ENCODE data around the gene ETV6. TPM values are rescaled to one million over a fixed set of nuclear protein-coding genes. Genes with fewer than 3 reads are reported as not detected.

The ETV6 gene
- total RNA-seq, 1 experiment from 2014 or later = 6.4 TPM

DNA sequence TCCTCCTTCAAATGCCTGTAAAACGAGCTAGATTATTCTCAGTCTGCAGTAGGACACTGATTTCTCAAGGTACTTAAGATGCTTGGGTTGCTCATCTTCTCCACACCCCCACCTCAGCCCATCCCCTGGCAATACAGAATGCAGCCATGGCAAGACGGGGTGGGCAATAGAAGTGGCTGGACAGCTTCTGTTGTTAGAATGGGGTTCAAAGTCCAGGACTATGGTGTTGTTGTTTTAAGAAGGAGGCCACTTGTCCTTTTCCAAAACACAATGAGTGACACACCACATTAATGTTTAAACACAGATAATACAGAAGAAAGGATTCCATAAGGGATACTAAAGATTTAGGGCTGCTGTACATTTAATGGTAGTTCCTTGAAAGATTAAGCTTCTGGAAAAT is 232.4 kb downstream of the ETV6 start:
- DNase-seq (ENCODE audit: low read depth, low spot score) = no peak
- in situ Hi-C loops (cut with HindIII; ENCODE audit: low pct_unique_long_range_greater_than_20kb, low sequenced_read_pairs) = no loop called here

- in situ Hi-C loops (cut with HindIII; ENCODE audit: low pct_unique_long_range_greater_than_20kb, low sequenced_read_pairs) = no loop called here
- DNase-seq (ENCODE audit: low read depth, low spot score) = no peak
Observed at GRCh38 chr12:11882301-11883019, 233.0 kb downstream of the ETV6 start.

- in situ Hi-C loops (cut with HindIII; ENCODE audit: low pct_unique_long_range_greater_than_20kb, low sequenced_read_pairs) = no loop called here
- no peak for DNase-seq (ENCODE audit: low read depth, low spot score)
Observed at GRCh38 chr12:11884116-11884515, 234.6 kb downstream of the ETV6 start.

DNA sequence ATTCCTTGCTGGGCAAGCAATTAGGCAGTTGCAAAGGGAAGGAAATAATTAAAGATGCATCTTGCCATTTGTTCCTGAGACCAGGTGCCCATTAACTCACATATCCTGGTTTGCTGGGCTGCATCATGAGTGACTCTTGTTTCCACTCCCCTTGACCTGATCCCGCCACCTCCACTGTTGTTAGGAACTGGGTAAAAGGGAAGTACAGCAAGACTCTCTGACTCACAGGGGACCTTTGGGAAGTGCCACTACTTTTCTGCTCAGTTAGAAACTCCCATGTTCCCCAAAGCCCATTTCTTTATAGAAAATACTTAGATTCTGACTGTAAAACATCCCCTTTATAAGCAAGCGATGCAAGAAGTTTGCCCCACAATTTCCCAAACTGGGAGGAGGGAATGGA is 235.2 kb downstream of the ETV6 start:
- in situ Hi-C loops (cut with HindIII; ENCODE audit: low pct_unique_long_range_greater_than_20kb, low sequenced_read_pairs) = no loop called here
- no peak for DNase-seq (ENCODE audit: low read depth, low spot score)

- in situ Hi-C loops (cut with HindIII; ENCODE audit: low pct_unique_long_range_greater_than_20kb, low sequenced_read_pairs) = no loop called here
- DNase-seq (ENCODE audit: low read depth, low spot score) = no peak
Observed at GRCh38 chr12:11885261-11886038, 236.0 kb downstream of the ETV6 start.

GRCh38 chr12:11886339-11886738 is 236.9 kb downstream of the ETV6 start:
- no peak for DNase-seq (ENCODE audit: low read depth, low spot score)
- in situ Hi-C loops (cut with HindIII; ENCODE audit: low pct_unique_long_range_greater_than_20kb, low sequenced_read_pairs) = no loop called here

DNA sequence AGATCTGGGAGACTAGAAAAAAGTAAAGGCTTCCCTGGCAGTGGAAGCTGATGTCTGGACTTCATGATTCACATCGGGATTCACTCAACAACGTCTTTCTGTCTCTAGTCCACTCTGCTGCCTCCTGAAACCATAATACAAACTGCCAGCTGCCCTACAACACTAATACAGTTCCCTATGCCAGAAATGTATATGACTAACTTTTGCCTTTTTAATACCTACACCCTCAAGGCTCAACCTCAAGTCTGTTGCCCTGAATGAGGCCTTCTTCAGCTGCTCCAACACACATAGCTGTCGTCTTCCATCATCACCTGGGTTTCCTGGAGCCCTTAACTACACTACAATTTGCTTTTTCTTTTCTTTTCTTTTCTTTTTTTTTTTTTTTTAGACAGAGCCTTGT is 238.6 kb downstream of the ETV6 start:
- in situ Hi-C loops (cut with HindIII; ENCODE audit: low pct_unique_long_range_greater_than_20kb, low sequenced_read_pairs) = no loop called here

GRCh38 chr12:11891346-11891745 is 241.9 kb downstream of the ETV6 start:
- in situ Hi-C loops (cut with HindIII; ENCODE audit: low pct_unique_long_range_greater_than_20kb, low sequenced_read_pairs) = no loop called here
- no peak for DNase-seq (ENCODE audit: low read depth, low spot score)

More for the DNA sequence above, 238.6 kb downstream of the ETV6 start:
- no peak for DNase-seq (ENCODE audit: low read depth, low spot score)

DNA sequence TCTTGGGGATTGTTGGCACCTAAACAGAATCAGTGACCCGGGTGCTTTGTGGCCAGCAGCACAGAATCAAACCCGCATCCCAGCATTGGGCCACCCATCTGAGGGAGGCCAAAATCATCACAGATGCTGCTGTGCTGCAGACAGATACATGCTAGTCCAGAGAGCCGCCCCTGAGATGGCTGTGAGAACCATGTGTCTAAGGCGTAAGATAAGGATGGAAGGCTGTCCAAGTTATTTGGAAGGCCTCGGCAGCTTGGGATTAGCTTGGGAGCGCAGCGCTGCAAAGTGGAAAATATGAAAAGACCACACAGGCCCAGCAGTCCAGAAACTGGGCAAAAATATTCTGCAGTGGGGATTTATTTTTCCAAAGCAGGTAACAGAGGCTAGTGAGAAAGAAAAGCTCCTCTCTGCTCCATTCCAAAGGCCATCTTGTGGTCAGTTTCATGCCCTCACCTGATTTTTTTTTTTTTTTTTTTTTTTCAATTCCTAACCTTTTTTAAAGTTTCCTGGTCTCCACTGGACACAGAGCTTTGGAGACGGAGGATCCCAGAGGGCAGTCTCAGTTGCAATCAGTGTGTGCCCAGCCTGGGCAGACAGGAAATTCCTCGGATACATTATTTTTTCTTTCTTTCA is 242.4 kb downstream of the ETV6 start:
- in situ Hi-C loops (cut with HindIII; ENCODE audit: low pct_unique_long_range_greater_than_20kb, low sequenced_read_pairs) = no loop called here
- DNase-seq (ENCODE audit: low read depth, low spot score) = no peak

DNA sequence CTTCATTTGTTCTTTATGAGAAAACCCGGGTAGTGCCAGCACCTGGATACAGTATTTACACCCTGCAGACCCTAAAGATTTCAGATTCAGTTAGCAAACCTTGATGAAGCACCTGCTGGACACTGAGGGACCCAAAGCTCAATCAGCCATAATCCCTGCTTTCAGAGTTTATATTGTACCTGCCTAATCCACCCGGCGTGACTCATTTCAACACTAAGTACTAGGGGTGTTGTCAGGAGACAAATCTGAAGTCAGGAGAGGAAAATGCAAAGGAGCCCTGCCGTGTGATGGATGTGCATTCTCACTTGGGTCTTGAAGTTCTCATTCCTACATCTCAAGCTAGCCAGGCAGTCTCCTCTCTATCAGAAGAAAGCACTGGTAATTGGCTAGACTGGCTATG is 244.5 kb downstream of the ETV6 start:
- no peak for DNase-seq (ENCODE audit: low read depth, low spot score)
- in situ Hi-C loops (cut with HindIII; ENCODE audit: low pct_unique_long_range_greater_than_20kb, low sequenced_read_pairs) = no loop called here

DNA sequence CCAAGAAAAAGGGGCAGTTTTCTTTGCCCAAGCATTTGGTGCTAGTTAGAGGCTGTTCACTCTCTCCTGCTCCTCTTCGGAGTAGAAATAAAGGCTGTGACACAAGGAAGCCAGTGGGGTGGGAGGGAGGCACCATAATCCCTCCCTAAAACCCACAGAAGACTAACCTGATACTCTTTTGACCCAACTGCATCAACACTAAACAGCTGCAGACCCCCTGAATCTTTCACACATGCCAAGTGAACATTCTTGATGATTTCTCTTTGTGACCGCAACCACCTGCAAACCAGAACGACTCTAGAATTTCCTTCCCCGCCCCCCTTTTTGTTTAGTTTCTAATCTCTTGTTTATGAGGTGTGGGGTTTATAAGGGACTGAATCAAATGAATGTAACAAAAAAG is 245.4 kb downstream of the ETV6 start:
- in situ Hi-C loops (cut with HindIII; ENCODE audit: low pct_unique_long_range_greater_than_20kb, low sequenced_read_pairs) = no loop called here

GRCh38 chr12:11895421-11896078 is 246.1 kb downstream of the ETV6 start:
- in situ Hi-C loops (cut with HindIII; ENCODE audit: low pct_unique_long_range_greater_than_20kb, low sequenced_read_pairs) = no loop called here
- DNase-seq (ENCODE audit: low read depth, low spot score) = no peak

More for the DNA sequence above, 245.4 kb downstream of the ETV6 start:
- no peak for DNase-seq (ENCODE audit: low read depth, low spot score)

GRCh38 chr12:11896417-11896929 is 247.0 kb downstream of the ETV6 start:
- in situ Hi-C loops (cut with HindIII; ENCODE audit: low pct_unique_long_range_greater_than_20kb, low sequenced_read_pairs) = no loop called here
- DNase-seq (ENCODE audit: low read depth, low spot score) = no peak

DNA sequence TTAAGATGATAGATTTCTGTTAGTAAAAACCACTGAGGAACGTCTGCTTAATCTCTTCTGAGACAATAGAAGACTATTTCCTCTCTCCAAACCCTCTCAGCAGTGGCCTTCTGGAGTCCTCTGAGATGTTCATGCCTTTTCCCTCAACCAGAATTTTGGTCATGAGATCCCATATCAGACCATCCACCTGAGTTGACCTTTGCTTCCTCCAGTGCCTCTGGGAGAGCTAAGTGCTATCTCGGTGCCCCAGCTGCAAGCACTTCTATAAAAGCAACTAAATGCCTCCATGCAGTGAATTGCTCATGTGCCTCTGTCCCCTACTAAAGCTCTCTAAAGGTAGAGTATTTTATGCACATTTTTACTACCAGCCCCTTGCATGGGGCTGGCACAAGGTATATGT is 248.4 kb downstream of the ETV6 start:
- DNase-seq (ENCODE audit: low read depth, low spot score) = no peak
- in situ Hi-C loops (cut with HindIII; ENCODE audit: low pct_unique_long_range_greater_than_20kb, low sequenced_read_pairs) = no loop called here

GRCh38 chr12:11901701-11902524 is 252.4 kb downstream of the ETV6 start:
- DNase-seq (ENCODE audit: low read depth, low spot score) = no peak
- in situ Hi-C loops (cut with HindIII; ENCODE audit: low pct_unique_long_range_greater_than_20kb, low sequenced_read_pairs) = no loop called here

DNA sequence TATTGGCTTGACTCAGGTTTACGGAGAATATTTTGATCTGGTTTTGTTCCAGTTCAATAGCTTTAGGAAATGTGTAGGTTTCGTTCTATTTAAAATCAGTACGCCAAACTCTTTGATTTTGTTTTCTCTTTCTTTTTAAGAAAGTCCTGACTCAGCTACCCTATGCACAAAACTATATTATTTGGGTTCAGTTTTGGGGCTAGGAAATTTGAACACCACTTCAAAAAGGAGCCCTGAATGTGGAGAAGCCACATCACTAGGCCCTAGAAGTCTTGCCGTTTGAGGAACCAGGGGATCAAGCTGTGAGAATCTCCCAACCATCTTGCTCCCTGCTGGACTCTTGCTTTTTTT is 253.0 kb downstream of the ETV6 start:
- in situ Hi-C loops (cut with HindIII; ENCODE audit: low pct_unique_long_range_greater_than_20kb, low sequenced_read_pairs) = no loop called here
- DNase-seq (ENCODE audit: low read depth, low spot score) = no peak

DNA sequence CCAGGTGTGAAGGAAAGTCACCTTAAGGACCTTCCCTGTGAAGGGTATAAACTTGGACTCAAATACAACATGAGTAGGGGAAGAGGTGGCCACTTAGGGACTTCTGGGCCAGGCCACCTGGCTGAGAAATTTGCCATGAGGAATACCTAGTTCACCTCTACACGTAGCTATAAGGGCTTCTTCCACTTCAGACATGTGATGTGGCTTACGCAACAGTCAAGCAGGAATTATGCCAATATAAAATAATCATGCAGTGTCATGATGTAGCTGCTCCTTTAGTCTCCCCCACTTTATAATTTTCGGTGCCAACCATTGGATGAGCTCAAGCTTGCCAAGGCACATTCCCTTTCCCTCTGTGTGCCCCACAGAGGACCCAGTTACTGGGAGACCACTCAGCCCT is 254.7 kb downstream of the ETV6 start:
- DNase-seq (ENCODE audit: low read depth, low spot score) = no peak
- in situ Hi-C loops (cut with HindIII; ENCODE audit: low pct_unique_long_range_greater_than_20kb, low sequenced_read_pairs) = no loop called here
